Inflammatory macrophage (primary cell): Measurements from ENCODE around the gene USP11.
"Not testable (repeated sequence)": the region's sequence is repeated elsewhere in the genome, so short reads cannot be mapped to it uniquely, and the experiment has no call there.

Experiments used
- DNase-seq, 2 donors: peaks; one replicate each; pipeline ENCODE4 v3.0.0-alpha.2; 2020 to 2022

Gene USP11

DNA sequence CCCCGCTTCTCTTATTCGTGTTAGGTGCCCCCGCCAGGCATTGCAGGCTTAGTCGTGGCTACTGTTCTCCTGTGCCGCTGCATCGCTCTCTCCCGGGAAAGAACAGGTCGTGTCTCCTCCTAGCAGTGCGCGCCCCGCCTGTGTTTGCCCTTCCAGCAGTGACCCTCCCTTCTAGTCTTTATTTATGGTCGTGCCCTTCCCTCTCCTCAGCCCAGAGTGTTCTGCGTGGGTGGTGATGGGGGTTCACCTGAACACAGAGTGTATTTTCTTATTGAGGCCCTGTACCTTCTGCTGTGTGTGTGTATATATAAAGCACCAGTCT lies 15.2 kb downstream of the USP11 start:
- DNase-seq: no peak

- DNase-seq: no peak
Observed at GRCh38 chrX:47248576-47248975, 15.8 kb downstream of the USP11 start.

GRCh38 chrX:47250017-47250347 lies 17.2 kb downstream of the USP11 start:
- no peak for DNase-seq

- DNase-seq: not testable (repeated sequence)
Observed at GRCh38 chrX:47257620-47258019, 24.8 kb downstream of the USP11 start.

- DNase-seq: peak; percentile 51 to 68
Observed at GRCh38 chrX:47264483-47265173, 31.8 kb downstream of the USP11 start.

- DNase-seq: no peak
Observed at GRCh38 chrX:47266643-47267042, 33.8 kb downstream of the USP11 start.

DNA sequence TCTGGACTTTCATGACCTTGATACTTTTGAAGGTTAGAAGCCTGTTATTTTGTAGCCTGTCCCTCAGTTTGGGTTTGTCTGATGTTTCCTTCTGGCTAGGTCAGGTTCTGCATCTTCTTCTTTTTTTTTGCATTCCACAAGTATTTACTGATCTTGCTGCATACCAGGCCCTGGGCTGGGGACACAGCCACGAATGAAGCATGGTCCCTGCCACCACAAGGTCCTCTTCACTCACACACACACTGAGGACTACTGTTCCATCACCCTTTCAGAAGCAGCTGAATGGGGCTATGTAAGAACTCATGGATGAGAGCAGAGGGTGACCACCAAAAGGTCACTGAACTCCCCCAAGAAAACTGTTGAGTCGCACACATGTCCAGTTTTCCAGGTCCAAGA lies 39.2 kb downstream of the USP11 start:
- DNase-seq: no peak

DNA sequence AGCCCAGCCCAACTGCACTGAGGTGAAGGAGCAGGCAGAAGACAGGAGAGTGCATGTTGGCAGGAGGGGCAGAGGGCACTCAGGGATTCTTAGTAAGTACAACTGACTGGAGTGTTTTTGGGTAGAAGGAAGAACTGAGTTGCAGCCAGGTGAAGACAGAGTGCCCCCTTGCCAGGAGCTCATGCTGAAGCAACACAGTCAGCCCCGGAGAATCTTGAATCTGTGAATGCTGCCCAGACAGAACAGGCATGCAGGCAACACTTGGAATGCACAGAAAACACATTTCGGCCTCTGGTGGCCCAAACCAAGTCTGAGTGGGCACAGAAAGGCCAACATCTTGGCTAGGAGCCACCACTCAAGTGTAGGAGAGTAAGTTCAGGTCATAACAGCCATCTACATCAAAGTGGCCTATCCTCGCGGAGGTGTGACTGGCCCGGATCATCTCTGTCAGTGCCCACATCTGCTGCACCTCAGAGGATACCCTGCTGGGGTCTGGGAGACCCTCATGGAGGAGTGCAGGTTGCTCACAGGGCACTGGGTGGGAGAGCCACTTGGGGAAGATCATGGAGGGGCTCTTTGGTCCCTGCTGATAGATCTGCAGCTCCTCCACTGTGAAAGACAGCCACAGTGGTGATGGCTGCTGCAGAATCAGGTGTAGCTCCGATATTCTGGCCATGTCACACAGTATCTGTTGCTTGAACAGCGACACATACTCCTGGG lies 40.4 kb downstream of the USP11 start:
- DNase-seq: no peak

- no peak for DNase-seq
Observed at GRCh38 chrX:47278691-47279090, 45.9 kb downstream of the USP11 start.

- peak; percentile 16 to 48 for DNase-seq
Observed at GRCh38 chrX:47283015-47283771, 50.4 kb downstream of the USP11 start.

DNA sequence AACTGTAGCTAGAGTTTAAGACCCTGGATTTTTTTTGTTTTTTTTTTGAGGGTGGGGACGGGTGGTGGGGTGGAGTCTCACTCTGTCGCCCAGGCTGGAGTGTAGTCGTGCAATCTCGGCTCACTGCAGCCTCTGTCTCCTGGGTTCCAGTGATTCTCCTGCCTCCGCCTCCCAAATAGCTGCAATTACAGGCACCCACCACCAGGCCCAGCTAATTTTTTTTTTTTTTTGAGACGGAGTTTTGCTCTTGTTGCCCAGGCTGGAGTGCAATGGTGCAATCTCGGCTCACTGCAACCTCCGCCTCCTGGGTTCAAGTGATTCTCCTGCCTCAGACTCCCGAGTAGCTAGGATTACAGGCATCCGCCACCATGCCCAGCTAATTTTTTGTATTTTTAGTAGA lies 51.8 kb downstream of the USP11 start:
- DNase-seq: not testable (repeated sequence)

- DNase-seq: no peak
Observed at GRCh38 chrX:47285836-47286320, 53.1 kb downstream of the USP11 start.

DNA sequence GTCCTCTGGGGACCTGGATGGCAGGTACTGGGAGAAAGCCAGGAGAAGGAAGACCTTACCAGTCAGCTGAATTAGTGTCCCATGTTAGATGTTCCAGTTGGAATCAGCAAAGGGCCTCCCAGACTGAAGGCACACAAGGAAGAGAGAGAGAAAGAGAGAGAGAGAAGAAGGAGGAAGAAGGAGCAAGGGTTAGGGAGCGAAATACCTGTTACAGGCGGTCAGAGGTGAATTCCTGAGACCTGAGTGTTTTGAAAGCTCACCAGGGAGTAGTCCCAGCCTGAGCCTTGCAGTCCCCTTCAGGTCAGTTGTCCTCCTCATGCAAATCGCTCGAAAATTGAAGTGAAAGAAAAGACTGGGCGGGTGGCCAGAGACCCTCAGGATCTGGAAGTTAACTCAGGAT lies 60.3 kb downstream of the USP11 start:
- DNase-seq: no peak

- no peak for DNase-seq
Observed at GRCh38 chrX:47296766-47297365, 64.1 kb downstream of the USP11 start.

- no peak for DNase-seq
Observed at GRCh38 chrX:47297874-47298273, 65.1 kb downstream of the USP11 start.
